IMR-90 (cell line): ENCODE measurements around the gene DNAJB2.

ENCODE experiments used
- CEBPB ChIP-seq: IDR thresholded peaks from 2 replicates; pipeline ENCODE4 v1.6.1; 2012; ENCODE audit warnings: low read depth, low read length, improper control_type of control experiment
- POLR2A ChIP-seq: IDR thresholded peaks from 2 replicates; pipeline ENCODE4 v1.6.1; 2012; ENCODE audit warnings: mild to moderate bottlenecking, low read depth, low read length
- TF ChIP-seq, protein P1 (sequence below): conservative IDR thresholded peaks from 2 replicates; pipeline ENCODE4 v1.5.1; 2012; ENCODE audit warnings: mild to moderate bottlenecking, low read depth, low read length, improper control_type of control experiment

DNA sequence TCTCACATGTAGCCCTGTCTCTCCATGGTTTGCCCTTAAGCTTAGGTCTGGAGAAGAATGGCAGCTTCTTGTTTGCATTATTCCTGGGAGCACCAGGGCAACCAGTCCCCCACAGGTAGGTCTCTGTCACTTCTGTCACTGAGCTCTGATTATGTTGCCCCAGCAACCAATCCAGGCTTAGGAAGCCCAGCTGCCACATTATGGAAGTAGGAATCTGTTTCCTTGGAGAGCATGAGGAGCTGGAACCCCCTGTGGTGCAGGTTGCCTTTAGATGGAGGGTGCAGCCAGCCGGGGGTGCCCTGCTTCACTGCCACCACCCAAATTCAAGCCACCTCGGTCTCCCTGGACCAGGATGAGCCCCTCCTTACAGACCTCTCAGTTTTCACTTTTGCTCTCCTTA, 48.6 kb downstream of the DNAJB2 start:
- TF ChIP-seq, protein P1, sequence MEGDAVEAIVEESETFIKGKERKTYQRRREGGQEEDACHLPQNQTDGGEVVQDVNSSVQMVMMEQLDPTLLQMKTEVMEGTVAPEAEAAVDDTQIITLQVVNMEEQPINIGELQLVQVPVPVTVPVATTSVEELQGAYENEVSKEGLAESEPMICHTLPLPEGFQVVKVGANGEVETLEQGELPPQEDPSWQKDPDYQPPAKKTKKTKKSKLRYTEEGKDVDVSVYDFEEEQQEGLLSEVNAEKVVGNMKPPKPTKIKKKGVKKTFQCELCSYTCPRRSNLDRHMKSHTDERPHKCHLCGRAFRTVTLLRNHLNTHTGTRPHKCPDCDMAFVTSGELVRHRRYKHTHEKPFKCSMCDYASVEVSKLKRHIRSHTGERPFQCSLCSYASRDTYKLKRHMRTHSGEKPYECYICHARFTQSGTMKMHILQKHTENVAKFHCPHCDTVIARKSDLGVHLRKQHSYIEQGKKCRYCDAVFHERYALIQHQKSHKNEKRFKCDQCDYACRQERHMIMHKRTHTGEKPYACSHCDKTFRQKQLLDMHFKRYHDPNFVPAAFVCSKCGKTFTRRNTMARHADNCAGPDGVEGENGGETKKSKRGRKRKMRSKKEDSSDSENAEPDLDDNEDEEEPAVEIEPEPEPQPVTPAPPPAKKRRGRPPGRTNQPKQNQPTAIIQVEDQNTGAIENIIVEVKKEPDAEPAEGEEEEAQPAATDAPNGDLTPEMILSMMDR = no peak
- TF ChIP-seq CEBPB = no peak
- TF ChIP-seq POLR2A = no peak
